HCEC 1CT (cell line): ENCODE results near the gene CFH.
"Not testable (repeated sequence)": the region's sequence is repeated elsewhere in the genome, so short reads cannot be mapped to it uniquely, and the experiment has no call there.

ENCODE experiments used
- DNase-seq: peaks from one replicate; pipeline ENCODE4 v3.0.0-alpha.2; 2017

The CFH gene

DNA sequence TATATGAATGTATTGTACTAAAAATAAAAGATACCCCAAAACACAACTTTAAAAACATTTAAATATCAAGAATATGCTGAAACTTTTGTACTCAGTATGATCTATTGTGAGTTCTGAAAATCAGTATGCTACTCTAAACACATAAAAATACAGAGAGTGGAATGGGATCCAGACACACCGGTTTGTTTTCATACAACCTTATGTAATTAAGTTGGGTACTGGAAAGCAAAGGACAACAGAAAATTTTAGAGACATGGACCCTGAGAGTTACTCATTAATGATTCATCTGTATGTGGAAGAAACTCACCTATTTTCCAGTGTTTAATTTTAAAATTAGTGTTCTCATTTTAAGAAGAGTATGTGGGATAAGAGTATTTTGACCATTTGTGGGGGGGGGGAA is 121.9 kb downstream of the CFH start:
- DNase-seq = no peak

DNA sequence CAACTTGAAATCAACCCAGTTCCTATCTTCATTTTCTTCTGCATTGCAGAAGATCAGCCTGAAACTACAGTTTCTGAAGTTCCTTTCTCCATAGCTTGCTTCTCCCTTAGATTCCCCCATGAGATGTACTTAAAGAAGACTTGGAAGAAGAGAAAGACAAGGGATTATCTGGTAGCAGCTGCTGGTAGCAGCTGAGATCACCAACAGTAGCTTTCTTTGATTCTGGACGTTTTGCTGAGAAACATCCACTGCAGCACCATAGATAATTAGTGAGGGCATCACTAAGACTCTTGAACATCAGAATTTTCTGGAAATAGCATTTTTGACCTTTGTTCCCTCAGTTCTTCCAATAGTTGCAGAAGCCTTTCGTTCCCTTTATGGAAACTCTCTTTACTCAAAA is 122.3 kb downstream of the CFH start:
- DNase-seq = no peak

DNA sequence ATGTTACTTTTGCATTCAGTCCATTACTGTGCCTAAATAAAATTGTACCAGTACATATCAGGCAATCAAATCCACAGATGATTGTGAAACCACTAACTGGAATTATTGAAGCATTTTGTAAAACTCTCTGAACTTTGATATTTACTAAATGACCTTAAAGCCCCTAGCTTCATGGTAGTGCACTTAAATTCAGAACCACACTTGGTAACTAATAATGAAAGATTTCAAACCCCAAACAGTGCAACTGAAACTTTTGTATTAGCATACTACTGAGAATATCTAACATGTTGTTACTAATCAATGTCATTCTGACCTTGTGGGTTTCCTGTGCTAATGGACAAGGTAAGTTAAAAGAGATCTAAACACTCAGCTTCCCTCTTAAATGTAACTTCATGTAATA is 122.8 kb downstream of the CFH start, which contains the start of gene CFHR3:
CFHR3 (plus strand) TSS at position 238 of the 400 bp plus-strand sequence; CDS start at position 285, 47 bp downstream.
- no peak for DNase-seq

DNA sequence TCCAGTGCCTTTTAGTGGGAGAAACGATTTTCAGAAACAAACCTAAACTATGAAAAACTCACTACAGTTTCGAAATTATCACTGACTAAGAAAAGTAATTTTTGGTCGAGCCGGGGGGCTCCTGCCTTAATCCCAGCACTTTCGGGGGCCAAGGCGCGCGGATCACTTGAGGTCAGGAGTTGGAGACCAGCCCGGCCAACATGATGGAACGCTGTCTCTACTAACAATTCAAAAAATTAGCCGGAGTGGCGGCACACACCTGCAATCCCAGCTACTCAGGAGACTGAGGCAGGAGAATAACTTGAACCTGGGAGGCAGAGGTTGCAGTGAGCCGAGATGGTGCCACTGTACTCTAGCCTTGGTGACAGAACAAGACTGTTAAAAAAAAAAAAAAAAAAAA is 125.8 kb downstream of the CFH start:
- no peak for DNase-seq

DNA sequence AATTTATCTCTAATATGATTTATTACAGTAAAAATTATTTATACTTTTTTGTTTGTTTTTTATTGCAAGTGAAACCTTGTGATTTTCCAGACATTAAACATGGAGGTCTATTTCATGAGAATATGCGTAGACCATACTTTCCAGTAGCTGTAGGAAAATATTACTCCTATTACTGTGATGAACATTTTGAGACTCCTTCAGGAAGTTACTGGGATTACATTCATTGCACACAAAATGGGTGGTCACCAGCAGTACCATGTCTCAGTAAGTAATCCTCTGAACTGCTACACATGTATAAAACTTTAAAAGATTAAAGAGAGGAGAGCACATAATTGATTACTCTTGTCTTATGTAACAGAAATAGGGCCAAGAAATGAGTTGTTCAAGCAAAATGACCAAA is 127.2 kb downstream of the CFH start:
- DNase-seq = no peak

DNA sequence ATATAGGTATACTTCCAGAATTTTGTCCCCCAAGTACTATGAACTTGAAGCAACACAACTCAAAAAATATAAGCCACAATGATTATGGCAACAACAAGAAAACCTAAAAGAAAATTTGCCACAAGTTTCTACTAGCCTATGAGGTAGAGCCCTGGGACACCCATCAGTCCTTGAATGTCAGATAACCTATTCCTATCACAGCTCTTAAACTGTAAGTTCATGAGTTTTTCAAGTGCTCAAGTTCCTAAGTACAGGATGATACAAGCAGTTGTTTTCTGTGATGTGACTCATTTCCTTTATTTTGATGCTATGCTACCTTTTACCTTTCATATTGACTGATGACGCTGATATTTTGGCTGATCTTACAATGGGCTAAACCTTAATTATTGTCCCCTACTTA is 139.4 kb downstream of the CFH start:
- DNase-seq = not testable (repeated sequence)

DNA sequence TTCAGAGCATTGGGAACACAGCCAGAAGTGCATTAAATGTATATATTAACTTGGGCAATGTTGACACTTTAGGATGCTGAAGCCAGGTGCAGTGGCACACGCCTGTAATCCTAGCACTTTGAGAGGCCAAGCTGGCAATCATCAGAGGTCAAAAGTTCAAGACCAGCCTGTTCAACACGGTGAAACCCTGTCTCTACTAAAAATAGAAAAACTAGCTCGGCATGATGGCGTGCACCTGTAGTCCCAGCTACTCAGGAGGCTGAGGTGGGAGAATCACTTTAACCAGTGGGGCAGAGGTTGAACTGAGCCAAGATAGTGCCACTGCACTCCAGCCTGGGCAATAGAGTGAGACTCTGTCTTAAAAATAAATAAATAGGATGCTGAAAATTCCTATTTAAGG is 142.3 kb downstream of the CFH start:
- not testable (repeated sequence) for DNase-seq
